Stimulated activated CD8-positive, alpha-beta memory T cell treated with anti-CD3 and anti-CD28 coated beads, Interleukin-4, amount 100 ng/mL, for 4 hours (primary cell): ENCODE data around the gene SDC3.

ENCODE experiments used
- DNase-seq, 2 donors: peaks; one replicate each; pipeline ENCODE4 v3.0.0-alpha.2; 2020; ENCODE audit warnings: low read depth in 2 of 2, low spot score in 1 of 2

Gene SDC3

GRCh38 chr1:30905403-30905802 is 3.2 kb downstream of the SDC3 start:
- no peak for DNase-seq

GRCh38 chr1:30904962-30905335 is 3.6 kb downstream of the SDC3 start:
- DNase-seq, result no peak

GRCh38 chr1:30904191-30904961 is 4.2 kb downstream of the SDC3 start:
- DNase-seq, result no peak

- DNase-seq, result no peak
These were observed 5.1 kb downstream of the SDC3 start for GRCh38 chr1:30903343-30904034.

- DNase-seq, result no peak
These were observed 5.8 kb downstream of the SDC3 start for GRCh38 chr1:30902593-30903290.

GRCh38 chr1:30901798-30902581 is 6.6 kb downstream of the SDC3 start:
- no peak for DNase-seq

GRCh38 chr1:30900931-30901560 is 7.5 kb downstream of the SDC3 start:
- no peak for DNase-seq

GRCh38 chr1:30900486-30900885 is 8.1 kb downstream of the SDC3 start:
- DNase-seq, result no peak

- DNase-seq, result no peak
These were observed 8.8 kb downstream of the SDC3 start for GRCh38 chr1:30899577-30900389.

GRCh38 chr1:30898031-30898815 is 10.3 kb downstream of the SDC3 start:
- DNase-seq, result no peak

GRCh38 chr1:30896905-30897304 is 11.7 kb downstream of the SDC3 start:
- DNase-seq, result no peak

- DNase-seq, result no peak
These were observed 12.5 kb downstream of the SDC3 start for GRCh38 chr1:30895944-30896660.

GRCh38 chr1:30895382-30895943 is 13.1 kb downstream of the SDC3 start:
- no peak for DNase-seq

- DNase-seq, result no peak
These were observed 14.0 kb downstream of the SDC3 start for GRCh38 chr1:30894508-30894973.

GRCh38 chr1:30893776-30894507 is 14.6 kb downstream of the SDC3 start:
- no peak for DNase-seq

- no peak for DNase-seq
These were observed 15.9 kb downstream of the SDC3 start for GRCh38 chr1:30892671-30893073.

GRCh38 chr1:30891227-30891552 is 17.4 kb downstream of the SDC3 start:
- no peak for DNase-seq
